H1 (cell line): ENCODE measurements around the gene ASAP3. TPM values are rescaled to one million over a fixed set of nuclear protein-coding genes. Genes with fewer than 3 reads are reported as not detected.

Source experiments
- CTCF ChIA-PET: fragments of 300-600 bp; sonication (Branson Sonifier 250); formaldehyde crosslinking; loops from one replicate; lab custom pipeline; 2021; ENCODE audit not compliant: partially characterized antibody; lab: Charles Lee
- POLR2A ChIA-PET: fragments of 300-600 bp; sonication (Branson Sonifier 250); formaldehyde crosslinking; loops from one replicate; lab custom pipeline; 2021; ENCODE audit warnings: inconsistent platforms; ENCODE audit not compliant: partially characterized antibody; lab: Charles Lee
- DNase-seq, 2 experiments: peaks; one replicate each; pipeline versions ENCODE4 v3.0.0 to v3.0.0-alpha.2; 2010 to 2022; ENCODE audit warnings: low spot score in 2 of 2, low read depth in 1 of 2, mixed read lengths in 1 of 2
- FAIRE-seq: peaks from 2 replicates; lab custom pipeline; 2011; peaks lifted over from hg19 to GRCh38; lab: Jason Lieb, UNC
- H2AFZ ChIP-seq: 2 replicates; pipeline ENCODE4 v1.8.1; 2012; ENCODE audit warnings: low read length, inconsistent platforms
- H2AK5ac ChIP-seq: 2 replicates; pipeline ENCODE4 v1.6.1; 2013; ENCODE audit warnings: low read depth, low read length
- H2BK120ac ChIP-seq: replicated peaks from 2 replicates; pipeline ENCODE3; 2013; ENCODE audit warnings: low read depth, low read length, inconsistent platforms
- H2BK12ac ChIP-seq: 2 replicates; pipeline ENCODE4 v1.6.1; 2013; ENCODE audit warnings: low read depth, low read length
- H2BK15ac ChIP-seq: 2 replicates; pipeline ENCODE4 v1.6.1; 2013; ENCODE audit warnings: low read length
- H2BK20ac ChIP-seq: 2 replicates; pipeline ENCODE4 v1.6.1; 2013; ENCODE audit warnings: low read length
- H2BK5ac ChIP-seq: 2 replicates; pipeline ENCODE4 v1.6.1; 2013; ENCODE audit warnings: low read depth, low read length
- H3K14ac ChIP-seq: 2 replicates; pipeline ENCODE4 v1.6.1; 2013; ENCODE audit warnings: inconsistent platforms; ENCODE audit not compliant: insufficient read length
- H3K18ac ChIP-seq: 2 replicates; pipeline ENCODE4 v1.6.1; 2013; ENCODE audit warnings: low read length; ENCODE audit errors: extremely low read depth
- H3K23ac ChIP-seq: 2 replicates; pipeline ENCODE4 v1.6.1; 2013; ENCODE audit warnings: inconsistent platforms; ENCODE audit not compliant: insufficient read length
- H3K23me2 ChIP-seq: 2 replicates; pipeline ENCODE4 v1.6.1; 2013; ENCODE audit warnings: low read depth, low read length
- H3K27ac ChIP-seq: 2 replicates; pipeline ENCODE4 v1.6.1; 2011; ENCODE audit warnings: low read depth, low read length, inconsistent platforms
- H3K27me3 ChIP-seq, 4 experiments: replicated peaks in 1 of 4; 1 replicate in 1 of 4; 2 replicates in 3 of 4; pipeline versions ENCODE4 v1.6.1 to v1.8.1; 2011 to 2013; ENCODE audit warnings: low read length in 3 of 4, mild to moderate bottlenecking in 3 of 4, inconsistent platforms in 2 of 4, mixed read lengths in 2 of 4, moderate library complexity in 1 of 4; ENCODE audit not compliant: control insufficient read depth in 3 of 4, insufficient read depth in 3 of 4; ENCODE audit errors: extremely low read depth in 1 of 4
- H3K36me3 ChIP-seq, 4 experiments: 2 replicates each; pipeline versions ENCODE4 v1.6.1 to v1.8.1; 2011 to 2013; ENCODE audit warnings: mild to moderate bottlenecking in 4 of 4, low read length in 3 of 4, moderate library complexity in 2 of 4, control low read depth in 1 of 4, inconsistent platforms in 1 of 4; ENCODE audit not compliant: insufficient read depth in 4 of 4, control insufficient read depth in 2 of 4
- H3K4ac ChIP-seq: replicated peaks from 2 replicates; pipeline ENCODE3; 2013; ENCODE audit warnings: low read length, low read depth, mixed read lengths, inconsistent platforms; ENCODE audit not compliant: insufficient read length
- H3K4me1 ChIP-seq, 4 experiments: replicated peaks in 1 of 4; 1 replicate in 1 of 4; 2 replicates in 3 of 4; pipeline versions ENCODE4 v1.6.1 to v1.8.1; 2011 to 2013; ENCODE audit warnings: low read length in 3 of 4, inconsistent platforms in 2 of 4, mixed read lengths in 1 of 4; ENCODE audit not compliant: insufficient read depth in 4 of 4, control insufficient read depth in 3 of 4
- H3K4me2 ChIP-seq, 2 experiments: 2 replicates each; pipeline versions ENCODE4 v1.6.1 to v1.8.1; 2011 to 2013; ENCODE audit warnings: low read depth in 2 of 2, low read length in 2 of 2, control low read depth in 1 of 2, inconsistent platforms in 1 of 2, mild to moderate bottlenecking in 1 of 2; ENCODE audit not compliant: insufficient read depth in 1 of 2
- H3K4me3 ChIP-seq, 4 experiments: fragments of 200-600, 300-600 bp in 1 of 4; sonication (generic), shearing (Covaris generic), sonication (Bioruptor Twin) in 1 of 4; 2 replicates each; pipeline versions ENCODE4 v1.5.1 to v1.8.1; 2011 to 2016; ENCODE audit warnings: low read length in 4 of 4, low read depth in 3 of 4, control low read depth in 2 of 4, inconsistent platforms in 2 of 4, mild to moderate bottlenecking in 2 of 4, mixed read lengths in 1 of 4, moderate library complexity in 1 of 4; ENCODE audit not compliant: insufficient read depth in 2 of 4; ENCODE audit errors: extremely low read depth in 1 of 4
- H3K56ac ChIP-seq: replicated peaks from 2 replicates; pipeline ENCODE3; 2013; ENCODE audit warnings: low read depth, mild to moderate bottlenecking, mixed read lengths, low read length, inconsistent platforms; ENCODE audit not compliant: insufficient read length
- H3K79me1 ChIP-seq: 2 replicates; pipeline ENCODE4 v1.6.1; 2013; ENCODE audit warnings: low read depth, low read length, control low read depth
- H3K79me2 ChIP-seq, 2 experiments: 2 replicates each; pipeline versions ENCODE4 v1.6.1 to v1.8.1; 2012 to 2013; ENCODE audit warnings: low read length in 2 of 2, mild to moderate bottlenecking in 2 of 2, inconsistent platforms in 1 of 2; ENCODE audit not compliant: insufficient read depth in 2 of 2, control insufficient read depth in 1 of 2
- H3K9ac ChIP-seq, 4 experiments: replicated peaks in 1 of 4; 1 replicate in 1 of 4; 2 replicates in 3 of 4; pipeline versions ENCODE4 v1.6.1 to v1.8.1; 2011 to 2013; ENCODE audit warnings: low read depth in 3 of 4, low read length in 3 of 4, control low read depth in 2 of 4, mild to moderate bottlenecking in 2 of 4, moderate library complexity in 2 of 4, inconsistent platforms in 1 of 4; ENCODE audit errors: extremely low read depth in 1 of 4
- H3K9me3 ChIP-seq, 2 experiments: 2 replicates each; pipeline versions ENCODE4 v1.6.1 to v1.8.1; 2012 to 2013; ENCODE audit warnings: mild to moderate bottlenecking in 2 of 2, moderate library complexity in 2 of 2, control low read depth in 1 of 2, inconsistent platforms in 1 of 2, low read depth in 1 of 2, low read length in 1 of 2, mixed read lengths in 1 of 2; ENCODE audit not compliant: insufficient read depth in 2 of 2
- H4K20me1 ChIP-seq, 2 experiments: replicated peaks in 1 of 2; 2 replicates each; pipeline versions ENCODE3 to v1.8.1; 2011 to 2013; ENCODE audit warnings: inconsistent platforms in 2 of 2, low read length in 2 of 2, mild to moderate bottlenecking in 1 of 2; ENCODE audit not compliant: insufficient read depth in 2 of 2, control insufficient read depth in 1 of 2
- H4K5ac ChIP-seq: 2 replicates; pipeline ENCODE4 v1.6.1; 2013; ENCODE audit warnings: low read length, low read depth, mixed read lengths, inconsistent platforms; ENCODE audit not compliant: insufficient read length
- H4K8ac ChIP-seq: 2 replicates; pipeline ENCODE4 v1.8.0; 2013; ENCODE audit warnings: mild to moderate bottlenecking, moderate library complexity, low read length, inconsistent platforms; ENCODE audit not compliant: insufficient read depth; ENCODE audit errors: extremely low read depth
- H4K91ac ChIP-seq: replicated peaks from 2 replicates; pipeline ENCODE3; 2013; ENCODE audit warnings: low read length, mixed read lengths, inconsistent platforms; ENCODE audit not compliant: insufficient read length
- GABPA ChIP-seq: IDR thresholded peaks from 2 replicates; pipeline ENCODE4 v1.6.1; 2011; ENCODE audit warnings: mild to moderate bottlenecking, low read length, moderate library complexity, borderline replicate concordance; ENCODE audit not compliant: insufficient read depth
- NRF1 ChIP-seq: IDR thresholded peaks from 2 replicates; pipeline ENCODE4 v1.6.1; 2011; ENCODE audit warnings: mild to moderate bottlenecking, low read depth, low read length, improper control_type of control experiment
- POLR2A ChIP-seq, 2 experiments: IDR thresholded peaks; 1 replicate in 1 of 2; 2 replicates in 1 of 2; pipeline ENCODE4 v1.6.1; 2011; ENCODE audit warnings: low read depth in 2 of 2, low read length in 2 of 2, mild to moderate bottlenecking in 2 of 2; ENCODE audit errors: control extremely low read depth in 1 of 2
- RXRA ChIP-seq: IDR thresholded peaks from 2 replicates; pipeline ENCODE4 v1.6.1; 2011; ENCODE audit warnings: low read depth, mild to moderate bottlenecking, low read length, moderate library complexity; ENCODE audit not compliant: insufficient read depth
- SAP30 ChIP-seq: fragments of 300-600 bp; sonication (generic); IDR thresholded peaks from 2 replicates; pipeline ENCODE4 v1.7.1; 2012; ENCODE audit warnings: low read length, moderate library complexity, mild to moderate bottlenecking, inconsistent platforms; ENCODE audit not compliant: insufficient read depth, insufficient replicate concordance
- SIX5 ChIP-seq: IDR thresholded peaks from 2 replicates; pipeline ENCODE4 v1.6.1; 2011; ENCODE audit warnings: mild to moderate bottlenecking, low read depth, low read length
- TCF12 ChIP-seq: IDR thresholded peaks from 2 replicates; pipeline ENCODE4 v1.6.1; 2011; ENCODE audit warnings: low read depth, mild to moderate bottlenecking, low read length
- WGBS, 2 experiments: shearing (Covaris generic) in 1 of 2; methylation state at CpG; one replicate each; pipeline versions ENCODE4 v1.1.6 to v1.1.7; 2013 to 2015; ENCODE audit warnings: low lambda C conversion rate in 2 of 2, mixed read lengths in 2 of 2, inconsistent platforms in 1 of 2, low coverage in 1 of 2, missing lambda C conversion rate in 1 of 2; ENCODE audit not compliant: insufficient replicate concordance in 2 of 2, insufficient coverage in 1 of 2, insufficient read length in 1 of 2; ENCODE audit errors: extremely low coverage in 1 of 2, missing lambda C conversion rate in 1 of 2; 5-methylcytosine and 5-hydroxymethylcytosine counted together
- polyA plus RNA-seq, 7 experiments: library from polyadenylated mRNA; depleted of rRNA in 3 of 7; stranded (reverse) in 5 of 7; unstranded in 2 of 7; fragments of >200 nt in 5 of 7; fragments of 200-250 nt in 2 of 7; gene quantifications; 1 replicate in 5 of 7; 2 replicates in 1 of 7; 4 replicates in 1 of 7; pipeline versions ENCODE4 v1.2.1 to v1.2.3, GENCODE V29; 2011 to 2013; ENCODE audit warnings: missing spikeins in 2 of 7, mixed read lengths in 2 of 7
- total RNA-seq: library from RNA; stranded (reverse); fragmentation: NEBNext Ultra II Directional; extraction: Animal tissue kit (Norgen Biotek cat#: 25700); gene quantifications from 2 replicates; pipeline ENCODE4 v1.2.1, GENCODE V29; 2021

The ASAP3 gene
- total and polyA plus RNA-seq, 2 of the 8 experiments (the other 6 are each of a cell fraction or from before 2014, with no cell fraction given), result 53.1 to 58.0 TPM

DNA sequence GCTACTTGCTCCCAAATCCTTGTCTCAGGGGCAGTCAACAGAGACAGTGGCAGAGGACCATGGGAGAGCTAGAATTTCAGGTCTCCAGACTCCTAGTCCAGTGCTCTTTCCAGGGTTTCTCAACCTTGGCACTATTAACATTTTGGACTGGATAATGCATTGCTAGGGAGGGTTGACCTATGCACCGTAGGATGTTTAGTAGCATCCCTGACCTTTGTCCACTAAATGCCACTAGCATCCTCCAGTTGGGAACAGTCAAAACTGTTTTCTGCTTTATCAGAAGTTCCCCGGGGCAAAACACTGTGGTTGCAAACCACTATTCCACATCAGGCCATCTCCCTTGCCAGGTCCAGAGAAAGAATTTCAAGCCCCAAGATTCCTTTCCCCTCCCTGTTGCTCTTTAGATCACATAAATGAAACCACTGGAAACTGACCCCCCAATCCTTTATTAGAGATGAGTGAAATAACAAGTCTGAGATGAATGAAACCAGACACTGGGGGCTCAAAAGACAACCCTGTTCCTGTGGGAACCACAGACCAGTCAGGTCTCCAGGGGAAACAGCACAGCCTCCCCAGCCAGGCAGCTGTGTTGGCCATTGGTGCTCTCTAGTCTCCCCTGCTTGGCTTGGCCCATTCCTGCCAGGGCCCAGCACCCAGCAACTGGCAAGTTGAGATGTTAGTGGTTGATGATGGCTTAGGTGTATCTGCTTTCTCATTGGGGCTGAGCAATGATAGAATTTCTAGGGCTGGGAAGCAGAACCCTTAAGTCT lies 55.7 kb downstream of the ASAP3 start:
- TF ChIP-seq NRF1 (no peak), SAP30 (no peak), SIX5 (no peak), GABPA (no peak), RXRA (no peak), POLR2A (IDR thresholded peaks at IDR 0.05; ENCODE audit: control extremely low read depth in 1 of 2, low read depth in 2 of 2, low read length in 2 of 2) (no peak), TCF12 (no peak)
- FAIRE-seq (no peak), DNase-seq (no peak)
- ChIA-PET POLR2A (interaction anchor here (1.8 kb wide), 1 partner anchor 8 kb away, joined by 5 read pairs; no protein-coding TSS in a partner anchor), CTCF (interaction anchor here (0.9 to 2.5 kb wide), 2 partner anchors 16 to 229 kb away, joined by 3 to 9 read pairs; no protein-coding TSS in a partner anchor)
- Histone ChIP-seq H3K23me2 (peaks cover 8% of the 10 kb centered on the region; the same call in 1 of the 2 replicates), H4K8ac (no peak overlapping the region; the same call in 1 of the 2 replicates), H4K20me1 (peaks cover 18 to 20% of the 10 kb centered on the region in 2 experiments), H3K36me3 (peaks cover 0 to 33% (median 11%) of the 10 kb centered on the region in 4 experiments; a peak in 6 of 8 replicates), H2BK15ac (no peak overlapping the region), H2BK12ac (no peak overlapping the region), H3K27ac (no peak overlapping the region), H3K56ac (no peak overlapping the region), H2BK5ac (no peak overlapping the region), H2BK20ac (no peak overlapping the region), H3K23ac (no peak overlapping the region), H3K4me2 (no peak overlapping the region), H3K4me1 (peaks cover 1 to 11% (median 3%) of the 10 kb centered on the region in 4 experiments; a peak in 6 of 7 replicates), H3K9me3 (no peaks in the 10 kb centered on the region), H2AFZ (no peak overlapping the region), H4K91ac (no peak overlapping the region), H3K14ac (no peak overlapping the region), H3K27me3 (peaks cover 29 to 40% (median 36%) of the 10 kb centered on the region in 4 experiments), H3K4ac (no peak overlapping the region), H4K5ac (no peak overlapping the region), H2BK120ac (no peak overlapping the region), H3K79me1 (no peaks in the 10 kb centered on the region), H3K4me3 (no peak overlapping the region), H2AK5ac (no peak overlapping the region), H3K79me2 (no peaks in the 10 kb centered on the region), H3K18ac (no peak overlapping the region), H3K9ac (no peak overlapping the region)
- WGBS, 2 experiments, result 84% methylated on average over 2 of the region's 2 CpGs; no CpG with 5 or more reads in 1 of the 2 experiments
